H1 (cell line): ENCODE results near the gene GTF2IRD1. TPM values are rescaled to one million over a fixed set of nuclear protein-coding genes. Genes with fewer than 3 reads are reported as not detected.

Experiments used
- CTCF ChIA-PET: fragments of 300-600 bp; sonication (Branson Sonifier 250); formaldehyde crosslinking; loops from one replicate; lab custom pipeline; 2021; ENCODE audit not compliant: partially characterized antibody; lab: Charles Lee
- POLR2A ChIA-PET: fragments of 300-600 bp; sonication (Branson Sonifier 250); formaldehyde crosslinking; loops from one replicate; lab custom pipeline; 2021; ENCODE audit warnings: inconsistent platforms; ENCODE audit not compliant: partially characterized antibody; lab: Charles Lee
- DNase-seq, 2 experiments: peaks; one replicate each; pipeline versions ENCODE4 v3.0.0 to v3.0.0-alpha.2; 2010 to 2022; ENCODE audit warnings: low spot score in 2 of 2, low read depth in 1 of 2, mixed read lengths in 1 of 2
- FAIRE-seq: peaks from 2 replicates; lab custom pipeline; 2011; peaks lifted over from hg19 to GRCh38; lab: Jason Lieb, UNC
- H2AFZ ChIP-seq: 2 replicates; pipeline ENCODE4 v1.8.1; 2012; ENCODE audit warnings: low read length, inconsistent platforms
- H2AK5ac ChIP-seq: 2 replicates; pipeline ENCODE4 v1.6.1; 2013; ENCODE audit warnings: low read depth, low read length
- H2BK120ac ChIP-seq: replicated peaks from 2 replicates; pipeline ENCODE3; 2013; ENCODE audit warnings: low read depth, low read length, inconsistent platforms
- H2BK12ac ChIP-seq: 2 replicates; pipeline ENCODE4 v1.6.1; 2013; ENCODE audit warnings: low read depth, low read length
- H2BK15ac ChIP-seq: 2 replicates; pipeline ENCODE4 v1.6.1; 2013; ENCODE audit warnings: low read length
- H2BK20ac ChIP-seq: 2 replicates; pipeline ENCODE4 v1.6.1; 2013; ENCODE audit warnings: low read length
- H2BK5ac ChIP-seq: 2 replicates; pipeline ENCODE4 v1.6.1; 2013; ENCODE audit warnings: low read depth, low read length
- H3K14ac ChIP-seq: 2 replicates; pipeline ENCODE4 v1.6.1; 2013; ENCODE audit warnings: inconsistent platforms; ENCODE audit not compliant: insufficient read length
- H3K18ac ChIP-seq: 2 replicates; pipeline ENCODE4 v1.6.1; 2013; ENCODE audit warnings: low read length; ENCODE audit errors: extremely low read depth
- H3K23ac ChIP-seq: 2 replicates; pipeline ENCODE4 v1.6.1; 2013; ENCODE audit warnings: inconsistent platforms; ENCODE audit not compliant: insufficient read length
- H3K23me2 ChIP-seq: 2 replicates; pipeline ENCODE4 v1.6.1; 2013; ENCODE audit warnings: low read depth, low read length
- H3K27ac ChIP-seq: 2 replicates; pipeline ENCODE4 v1.6.1; 2011; ENCODE audit warnings: low read depth, low read length, inconsistent platforms
- H3K27me3 ChIP-seq, 4 experiments: replicated peaks in 1 of 4; 1 replicate in 1 of 4; 2 replicates in 3 of 4; pipeline versions ENCODE4 v1.6.1 to v1.8.1; 2011 to 2013; ENCODE audit warnings: low read length in 3 of 4, mild to moderate bottlenecking in 3 of 4, inconsistent platforms in 2 of 4, mixed read lengths in 2 of 4, moderate library complexity in 1 of 4; ENCODE audit not compliant: control insufficient read depth in 3 of 4, insufficient read depth in 3 of 4; ENCODE audit errors: extremely low read depth in 1 of 4
- H3K36me3 ChIP-seq, 4 experiments: 2 replicates each; pipeline versions ENCODE4 v1.6.1 to v1.8.1; 2011 to 2013; ENCODE audit warnings: mild to moderate bottlenecking in 4 of 4, low read length in 3 of 4, moderate library complexity in 2 of 4, control low read depth in 1 of 4, inconsistent platforms in 1 of 4; ENCODE audit not compliant: insufficient read depth in 4 of 4, control insufficient read depth in 2 of 4
- H3K4ac ChIP-seq: replicated peaks from 2 replicates; pipeline ENCODE3; 2013; ENCODE audit warnings: low read length, low read depth, mixed read lengths, inconsistent platforms; ENCODE audit not compliant: insufficient read length
- H3K4me1 ChIP-seq, 4 experiments: replicated peaks in 1 of 4; 1 replicate in 1 of 4; 2 replicates in 3 of 4; pipeline versions ENCODE4 v1.6.1 to v1.8.1; 2011 to 2013; ENCODE audit warnings: low read length in 3 of 4, inconsistent platforms in 2 of 4, mixed read lengths in 1 of 4; ENCODE audit not compliant: insufficient read depth in 4 of 4, control insufficient read depth in 3 of 4
- H3K4me2 ChIP-seq, 2 experiments: 2 replicates each; pipeline versions ENCODE4 v1.6.1 to v1.8.1; 2011 to 2013; ENCODE audit warnings: low read depth in 2 of 2, low read length in 2 of 2, control low read depth in 1 of 2, inconsistent platforms in 1 of 2, mild to moderate bottlenecking in 1 of 2; ENCODE audit not compliant: insufficient read depth in 1 of 2
- H3K4me3 ChIP-seq, 4 experiments: fragments of 200-600, 300-600 bp in 1 of 4; sonication (generic), shearing (Covaris generic), sonication (Bioruptor Twin) in 1 of 4; 2 replicates each; pipeline versions ENCODE4 v1.5.1 to v1.8.1; 2011 to 2016; ENCODE audit warnings: low read length in 4 of 4, low read depth in 3 of 4, control low read depth in 2 of 4, inconsistent platforms in 2 of 4, mild to moderate bottlenecking in 2 of 4, mixed read lengths in 1 of 4, moderate library complexity in 1 of 4; ENCODE audit not compliant: insufficient read depth in 2 of 4; ENCODE audit errors: extremely low read depth in 1 of 4
- H3K56ac ChIP-seq: replicated peaks from 2 replicates; pipeline ENCODE3; 2013; ENCODE audit warnings: low read depth, mild to moderate bottlenecking, mixed read lengths, low read length, inconsistent platforms; ENCODE audit not compliant: insufficient read length
- H3K79me1 ChIP-seq: 2 replicates; pipeline ENCODE4 v1.6.1; 2013; ENCODE audit warnings: low read depth, low read length, control low read depth
- H3K79me2 ChIP-seq, 2 experiments: 2 replicates each; pipeline versions ENCODE4 v1.6.1 to v1.8.1; 2012 to 2013; ENCODE audit warnings: low read length in 2 of 2, mild to moderate bottlenecking in 2 of 2, inconsistent platforms in 1 of 2; ENCODE audit not compliant: insufficient read depth in 2 of 2, control insufficient read depth in 1 of 2
- H3K9ac ChIP-seq, 4 experiments: replicated peaks in 1 of 4; 1 replicate in 1 of 4; 2 replicates in 3 of 4; pipeline versions ENCODE4 v1.6.1 to v1.8.1; 2011 to 2013; ENCODE audit warnings: low read depth in 3 of 4, low read length in 3 of 4, control low read depth in 2 of 4, mild to moderate bottlenecking in 2 of 4, moderate library complexity in 2 of 4, inconsistent platforms in 1 of 4; ENCODE audit errors: extremely low read depth in 1 of 4
- H3K9me3 ChIP-seq, 2 experiments: 2 replicates each; pipeline versions ENCODE4 v1.6.1 to v1.8.1; 2012 to 2013; ENCODE audit warnings: mild to moderate bottlenecking in 2 of 2, moderate library complexity in 2 of 2, control low read depth in 1 of 2, inconsistent platforms in 1 of 2, low read depth in 1 of 2, low read length in 1 of 2, mixed read lengths in 1 of 2; ENCODE audit not compliant: insufficient read depth in 2 of 2
- H4K20me1 ChIP-seq, 2 experiments: replicated peaks in 1 of 2; 2 replicates each; pipeline versions ENCODE3 to v1.8.1; 2011 to 2013; ENCODE audit warnings: inconsistent platforms in 2 of 2, low read length in 2 of 2, mild to moderate bottlenecking in 1 of 2; ENCODE audit not compliant: insufficient read depth in 2 of 2, control insufficient read depth in 1 of 2
- H4K5ac ChIP-seq: 2 replicates; pipeline ENCODE4 v1.6.1; 2013; ENCODE audit warnings: low read length, low read depth, mixed read lengths, inconsistent platforms; ENCODE audit not compliant: insufficient read length
- H4K8ac ChIP-seq: 2 replicates; pipeline ENCODE4 v1.8.0; 2013; ENCODE audit warnings: mild to moderate bottlenecking, moderate library complexity, low read length, inconsistent platforms; ENCODE audit not compliant: insufficient read depth; ENCODE audit errors: extremely low read depth
- H4K91ac ChIP-seq: replicated peaks from 2 replicates; pipeline ENCODE3; 2013; ENCODE audit warnings: low read length, mixed read lengths, inconsistent platforms; ENCODE audit not compliant: insufficient read length
- KDM1A ChIP-seq: fragments of 200-600, 300-600 bp; sonication (generic); IDR thresholded peaks from 2 replicates; pipeline ENCODE4 v1.7.1; 2016; ENCODE audit warnings: mild to moderate bottlenecking, low read length, borderline replicate concordance
- NANOG ChIP-seq: IDR thresholded peaks from 2 replicates; pipeline ENCODE4 v1.6.1; 2011; ENCODE audit warnings: low read length, low read depth, mild to moderate bottlenecking, inconsistent platforms; ENCODE audit not compliant: insufficient read depth, poor library complexity, severe bottlenecking
- WGBS, 2 experiments: shearing (Covaris generic) in 1 of 2; methylation state at CpG; one replicate each; pipeline versions ENCODE4 v1.1.6 to v1.1.7; 2013 to 2015; ENCODE audit warnings: low lambda C conversion rate in 2 of 2, mixed read lengths in 2 of 2, inconsistent platforms in 1 of 2, low coverage in 1 of 2, missing lambda C conversion rate in 1 of 2; ENCODE audit not compliant: insufficient replicate concordance in 2 of 2, insufficient coverage in 1 of 2, insufficient read length in 1 of 2; ENCODE audit errors: extremely low coverage in 1 of 2, missing lambda C conversion rate in 1 of 2; 5-methylcytosine and 5-hydroxymethylcytosine counted together
- polyA plus RNA-seq, 7 experiments: library from polyadenylated mRNA; depleted of rRNA in 3 of 7; stranded (reverse) in 5 of 7; unstranded in 2 of 7; fragments of >200 nt in 5 of 7; fragments of 200-250 nt in 2 of 7; gene quantifications; 1 replicate in 5 of 7; 2 replicates in 1 of 7; 4 replicates in 1 of 7; pipeline versions ENCODE4 v1.2.1 to v1.2.3, GENCODE V29; 2011 to 2013; ENCODE audit warnings: missing spikeins in 2 of 7, mixed read lengths in 2 of 7
- total RNA-seq: library from RNA; stranded (reverse); fragmentation: NEBNext Ultra II Directional; extraction: Animal tissue kit (Norgen Biotek cat#: 25700); gene quantifications from 2 replicates; pipeline ENCODE4 v1.2.1, GENCODE V29; 2021

GTF2IRD1 gene
- total and polyA plus RNA-seq, 2 of the 8 experiments (the other 6 are each of a cell fraction or from before 2014, with no cell fraction given) = 27.4 to 45.4 TPM

DNA sequence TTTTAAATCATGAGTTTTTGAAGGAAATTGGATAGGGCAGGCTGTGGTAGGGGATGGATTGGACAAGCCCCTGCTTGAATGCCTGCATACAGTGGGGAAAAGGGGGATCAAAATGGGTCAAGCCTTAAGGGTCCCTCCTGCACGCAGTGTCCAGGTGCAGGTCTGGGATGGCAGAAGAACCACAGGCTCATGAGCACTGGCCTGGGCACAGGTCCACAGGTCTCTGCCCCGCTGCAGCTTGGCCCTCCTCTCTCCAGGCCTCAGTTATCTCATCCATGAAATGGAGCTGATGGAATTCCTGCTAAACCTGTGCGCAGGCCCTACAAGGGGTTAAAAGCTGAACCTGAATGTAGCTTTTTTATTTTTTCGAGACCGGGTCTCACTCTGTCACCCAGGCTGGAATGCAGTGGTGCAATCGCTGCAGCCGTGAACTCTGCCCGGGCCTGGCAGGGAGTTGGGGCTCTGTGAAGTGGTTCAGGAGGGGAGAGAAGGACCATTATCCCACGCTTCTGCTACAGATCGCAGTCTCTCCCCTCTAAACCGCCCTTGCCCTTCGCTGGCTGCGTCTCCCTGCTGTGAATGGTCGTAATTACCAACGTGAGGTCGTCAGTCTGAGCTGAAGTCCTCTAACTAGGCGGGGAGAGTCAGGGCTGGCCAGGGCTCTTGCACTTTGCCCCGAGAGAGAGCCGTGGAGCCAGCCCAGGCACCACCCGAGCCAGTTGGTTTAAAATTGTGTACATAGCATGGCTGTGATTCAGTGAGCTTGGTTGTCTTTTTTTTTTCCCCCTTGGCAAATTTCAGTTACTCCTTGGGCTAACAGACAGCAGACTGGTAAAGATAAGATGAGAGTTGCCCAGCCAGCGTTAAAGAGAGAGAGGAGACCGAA is 126.3 kb downstream of the GTF2IRD1 start:
- Histone ChIP-seq H3K27ac (no peak overlapping the region), H3K79me1 (no peaks in the 10 kb centered on the region), H3K23me2 (no peaks in the 10 kb centered on the region), H3K4me1 (peaks cover 0 to 4% (median 0%) of the 10 kb centered on the region in 4 experiments; a peak in 3 of 7 replicates), H3K18ac (no peak overlapping the region), H2BK5ac (no peak overlapping the region), H3K23ac (no peak overlapping the region), H3K4me2 (no peak overlapping the region), H3K4ac (no peak overlapping the region), H4K20me1 (no peaks in the 10 kb centered on the region), H4K5ac (no peak overlapping the region), H2AK5ac (no peak overlapping the region), H2AFZ (no peak overlapping the region), H4K91ac (no peak overlapping the region), H3K14ac (no peak overlapping the region), H3K36me3 (no peaks in the 10 kb centered on the region), H4K8ac (no peak overlapping the region), H2BK12ac (no peak overlapping the region), H3K27me3 (no peaks in the 10 kb centered on the region), H3K56ac (no peak overlapping the region), H2BK20ac (no peak overlapping the region), H2BK120ac (no peak overlapping the region)
- CTCF ChIA-PET = interaction anchor here (0.6 to 12.9 kb wide), 9 partner anchors 10 to 574 kb away, joined by 3 to 84 read pairs (median 4); no protein-coding TSS in a partner anchor
- POLR2A ChIA-PET = interaction anchor here (0.8 to 1.1 kb wide), 3 partner anchors 10 to 163 kb away, joined by 3 to 5 read pairs (median 3); no protein-coding TSS in a partner anchor
- FAIRE-seq (no peak), DNase-seq (no peak)
- WGBS, 2 experiments = 79% methylated on average over 22 of the region's 22 CpGs; no CpG with 5 or more reads in 1 of the 2 experiments
- TF ChIP-seq KDM1A (peak; percentile 78; the same call in 1 of the 2 replicates), NANOG (no peak)
- TF ChIP-seq, all 59 proteins: peak for 1
- H2BK15ac ChIP-seq = no peak overlapping the region
- no peaks in the 10 kb centered on the region for H3K9me3 ChIP-seq
- no peaks in the 10 kb centered on the region for H3K79me2 ChIP-seq
- H3K9ac ChIP-seq = no peak overlapping the region
- no peak overlapping the region for H3K4me3 ChIP-seq
